OCI-LY1 (cell line): Measurements from ENCODE around the gene ALDH1A1.

Experiments used
- CTCF ChIP-seq: fragments of 200-600 bp; sonication (generic), shearing (Covaris generic); IDR thresholded peaks from 2 replicates; pipeline ENCODE4 v1.5.1; 2017; ENCODE audit warnings: mild to moderate bottlenecking, antibody characterized with exemption, low read length, moderate library complexity, mixed read lengths
- EZH2 ChIP-seq: fragments of 200-600 bp; sonication (generic), shearing (Covaris generic); IDR thresholded peaks from 2 replicates; pipeline ENCODE4 v1.8.0; 2017; ENCODE audit warnings: borderline replicate concordance, mixed run types, mild to moderate bottlenecking, antibody characterized with exemption, low read length, moderate library complexity, mixed read lengths

- TF ChIP-seq CTCF, result no peak
- no peak for TF ChIP-seq EZH2
Observed at GRCh38 chr9:72949918-72950325, 2.9 kb downstream of the ALDH1A1 start.
